ENCODE results near the gene FJX1. TPM values are rescaled to one million over a fixed set of nuclear protein-coding genes. Genes with fewer than 3 reads are reported as not detected.
A peak's percentile ranks its signal among the peaks of the same experiment; 100 is the strongest.

FJX1 gene
- total RNA-seq, 2 donors from 2014 or later, result 11.7 to 17.4 TPM

DNA sequence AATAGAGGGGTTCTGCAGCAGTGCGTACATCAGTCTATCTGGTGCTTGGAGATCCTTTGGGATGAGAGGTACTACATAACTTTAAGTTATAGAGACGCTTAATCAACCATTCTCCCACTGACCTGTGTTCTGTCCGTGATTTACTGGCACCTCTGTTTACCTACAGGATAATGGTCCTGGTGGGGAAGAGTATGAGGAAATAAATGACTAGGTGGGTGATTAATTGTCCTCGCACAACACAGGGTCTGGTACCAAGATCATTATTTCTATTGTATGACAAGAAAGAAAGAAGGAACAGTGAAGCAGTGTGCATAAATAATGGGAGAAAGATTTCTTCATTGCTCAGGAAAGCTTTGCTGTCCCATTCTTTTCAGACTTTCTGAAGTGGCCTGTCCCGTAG, 32.8 kb upstream of the FJX1 start:
- Histone ChIP-seq H3K36me3 (ENCODE audit: control insufficient read depth, insufficient read depth, low read length) (no peaks in the 10 kb centered on the region), H3K27me3 (ENCODE audit: control insufficient read depth, insufficient read depth, low read length, poor library complexity, severe bottlenecking) (no peaks in the 10 kb centered on the region), H3K4me3 (ENCODE audit: low read length) (no peak overlapping the region), H3K4me1 (ENCODE audit: control insufficient read depth, insufficient read depth, low read length) (peaks cover 7% of the 10 kb centered on the region), H3K9me3 (ENCODE audit: control insufficient read depth, low read length) (no peaks in the 10 kb centered on the region), H3K9ac (ENCODE audit: extremely low read depth, low read length, poor library complexity, severe bottlenecking) (no peak overlapping the region), H3K27ac (ENCODE audit: low read depth, low read length) (no peak overlapping the region)
- 92 to 100% methylated on average over 1 to 5 of the region's 5 CpGs for WGBS, 2 experiments (ENCODE audit: insufficient coverage in 1 of 2, insufficient read length in 1 of 2)
- TF ChIP-seq, protein P1, sequence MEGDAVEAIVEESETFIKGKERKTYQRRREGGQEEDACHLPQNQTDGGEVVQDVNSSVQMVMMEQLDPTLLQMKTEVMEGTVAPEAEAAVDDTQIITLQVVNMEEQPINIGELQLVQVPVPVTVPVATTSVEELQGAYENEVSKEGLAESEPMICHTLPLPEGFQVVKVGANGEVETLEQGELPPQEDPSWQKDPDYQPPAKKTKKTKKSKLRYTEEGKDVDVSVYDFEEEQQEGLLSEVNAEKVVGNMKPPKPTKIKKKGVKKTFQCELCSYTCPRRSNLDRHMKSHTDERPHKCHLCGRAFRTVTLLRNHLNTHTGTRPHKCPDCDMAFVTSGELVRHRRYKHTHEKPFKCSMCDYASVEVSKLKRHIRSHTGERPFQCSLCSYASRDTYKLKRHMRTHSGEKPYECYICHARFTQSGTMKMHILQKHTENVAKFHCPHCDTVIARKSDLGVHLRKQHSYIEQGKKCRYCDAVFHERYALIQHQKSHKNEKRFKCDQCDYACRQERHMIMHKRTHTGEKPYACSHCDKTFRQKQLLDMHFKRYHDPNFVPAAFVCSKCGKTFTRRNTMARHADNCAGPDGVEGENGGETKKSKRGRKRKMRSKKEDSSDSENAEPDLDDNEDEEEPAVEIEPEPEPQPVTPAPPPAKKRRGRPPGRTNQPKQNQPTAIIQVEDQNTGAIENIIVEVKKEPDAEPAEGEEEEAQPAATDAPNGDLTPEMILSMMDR (conservative IDR thresholded peaks at IDR 0.05), result no peak
- Mint-ChIP-seq H3K27me3 (ENCODE audit: insufficient read depth) (peaks cover 12% of the 10 kb centered on the region), H3K36me3 (ENCODE audit: low read depth) (no peaks in the 10 kb centered on the region), H3K9me3 (no peaks in the 10 kb centered on the region), H3K4me3 (no peak overlapping the region), H3K27ac (no peak overlapping the region), H3K4me1 (peaks cover 28% of the 10 kb centered on the region)
- DNase-seq, result no peak

- Histone ChIP-seq H3K4me3 (ENCODE audit: low read length) (no peak overlapping the region), H3K9ac (ENCODE audit: extremely low read depth, low read length, poor library complexity, severe bottlenecking) (no peak overlapping the region), H3K27me3 (ENCODE audit: control insufficient read depth, insufficient read depth, low read length, poor library complexity, severe bottlenecking) (no peaks in the 10 kb centered on the region), H3K36me3 (ENCODE audit: control insufficient read depth, insufficient read depth, low read length) (no peaks in the 10 kb centered on the region), H3K27ac (ENCODE audit: low read depth, low read length) (no peak overlapping the region), H3K9me3 (ENCODE audit: control insufficient read depth, low read length) (no peaks in the 10 kb centered on the region), H3K4me1 (ENCODE audit: control insufficient read depth, insufficient read depth, low read length) (peaks cover 7% of the 10 kb centered on the region)
- Mint-ChIP-seq H3K36me3 (ENCODE audit: low read depth) (no peaks in the 10 kb centered on the region), H3K4me1 (peaks cover 28% of the 10 kb centered on the region), H3K27me3 (ENCODE audit: insufficient read depth) (peaks cover 15% of the 10 kb centered on the region), H3K9me3 (no peaks in the 10 kb centered on the region), H3K27ac (no peak overlapping the region), H3K4me3 (no peak overlapping the region)
- DNase-seq, result no peak
- 89 to 100% methylated on average over 2 to 3 of the region's 3 CpGs for WGBS, 2 experiments (ENCODE audit: insufficient coverage in 1 of 2, insufficient read length in 1 of 2)
- TF ChIP-seq, protein P1 (conservative IDR thresholded peaks at IDR 0.05), result no peak
These were observed 32.0 kb upstream of the FJX1 start for GRCh38 chr11:35586222-35586621.

DNA sequence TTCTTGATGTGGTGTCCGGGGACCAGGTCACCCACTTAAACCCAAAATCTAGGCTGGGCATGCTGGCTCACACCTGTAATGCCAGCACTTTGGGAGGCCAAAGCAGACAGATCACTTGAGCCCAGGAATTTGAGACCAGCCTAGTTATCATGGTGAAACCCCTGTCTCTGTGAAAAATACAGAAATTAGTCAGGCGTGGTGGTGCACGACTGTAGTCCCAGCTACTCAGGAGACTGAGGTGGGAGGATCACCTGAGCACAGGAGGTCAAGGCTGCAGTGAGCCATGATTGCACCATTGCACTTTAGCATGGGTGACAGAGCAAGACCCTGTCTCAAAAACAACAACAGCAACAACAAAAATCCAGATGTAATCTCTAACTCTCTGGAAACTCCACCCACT, 30.3 kb upstream of the FJX1 start:
- Histone ChIP-seq H3K27me3 (ENCODE audit: control insufficient read depth, insufficient read depth, low read length, poor library complexity, severe bottlenecking) (no peaks in the 10 kb centered on the region), H3K9ac (ENCODE audit: extremely low read depth, low read length, poor library complexity, severe bottlenecking) (no peak overlapping the region), H3K27ac (ENCODE audit: low read depth, low read length) (no peak overlapping the region), H3K4me3 (ENCODE audit: low read length) (peak overlapping the region; percentile 13), H3K9me3 (ENCODE audit: control insufficient read depth, low read length) (no peaks in the 10 kb centered on the region), H3K4me1 (ENCODE audit: control insufficient read depth, insufficient read depth, low read length) (peaks cover 7% of the 10 kb centered on the region), H3K36me3 (ENCODE audit: control insufficient read depth, insufficient read depth, low read length) (no peaks in the 10 kb centered on the region)
- H3K27ac Mint-ChIP-seq, result no peak overlapping the region
- no peaks in the 10 kb centered on the region for H3K9me3 Mint-ChIP-seq
- peaks cover 28% of the 10 kb centered on the region for H3K4me1 Mint-ChIP-seq
- TF ChIP-seq, protein P1 (conservative IDR thresholded peaks at IDR 0.05), result no peak
- H3K36me3 Mint-ChIP-seq (ENCODE audit: low read depth), result no peaks in the 10 kb centered on the region
- peaks cover 25% of the 10 kb centered on the region for H3K27me3 Mint-ChIP-seq (ENCODE audit: insufficient read depth)
- no peak overlapping the region for H3K4me3 Mint-ChIP-seq
- WGBS, 2 experiments (ENCODE audit: insufficient coverage in 1 of 2, insufficient read length in 1 of 2), result 86 to 90% methylated on average over 2 to 3 of the region's 3 CpGs
- no peak for DNase-seq
